Measurements from ENCODE around the gene APOL1.

Gene APOL1

DNA sequence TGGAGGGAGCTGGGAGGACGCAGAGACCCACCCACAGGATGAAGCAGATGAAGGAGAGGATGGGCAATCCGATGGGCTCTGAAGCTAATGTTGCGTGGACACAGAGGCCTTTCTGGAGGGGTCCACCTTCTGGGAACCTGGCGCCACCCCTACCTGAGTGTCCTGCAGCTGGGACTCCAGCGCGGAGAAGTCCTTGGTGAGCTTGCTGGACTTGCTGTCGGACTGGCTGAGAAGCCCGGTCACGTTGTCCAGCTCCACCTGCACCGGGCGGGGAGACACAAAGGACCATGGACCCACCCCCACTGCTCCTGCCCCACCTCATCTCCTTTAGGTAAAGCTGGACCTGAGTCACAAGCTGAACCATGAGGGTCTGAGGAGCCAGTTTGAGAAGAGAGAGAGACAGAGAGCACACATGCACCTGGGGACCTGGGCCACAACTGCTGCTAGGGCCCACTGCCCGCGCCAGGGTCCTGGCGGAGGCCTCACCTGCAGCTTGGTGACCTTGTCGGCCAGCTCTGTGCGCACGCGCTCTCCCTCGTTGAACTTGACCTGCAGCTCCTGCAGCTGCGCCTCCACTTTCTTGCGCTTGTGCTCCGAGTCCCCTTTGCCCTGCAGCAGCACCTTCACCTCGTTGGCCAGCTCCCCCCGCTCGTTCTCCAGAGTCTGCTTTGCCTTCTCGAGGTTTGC, 40.8 kb downstream of the APOL1 start:
- no peak for DNase-seq

- DNase-seq = no peak
Measured at GRCh38 chr22:36294293-36294620, 41.3 kb downstream of the APOL1 start.

DNA sequence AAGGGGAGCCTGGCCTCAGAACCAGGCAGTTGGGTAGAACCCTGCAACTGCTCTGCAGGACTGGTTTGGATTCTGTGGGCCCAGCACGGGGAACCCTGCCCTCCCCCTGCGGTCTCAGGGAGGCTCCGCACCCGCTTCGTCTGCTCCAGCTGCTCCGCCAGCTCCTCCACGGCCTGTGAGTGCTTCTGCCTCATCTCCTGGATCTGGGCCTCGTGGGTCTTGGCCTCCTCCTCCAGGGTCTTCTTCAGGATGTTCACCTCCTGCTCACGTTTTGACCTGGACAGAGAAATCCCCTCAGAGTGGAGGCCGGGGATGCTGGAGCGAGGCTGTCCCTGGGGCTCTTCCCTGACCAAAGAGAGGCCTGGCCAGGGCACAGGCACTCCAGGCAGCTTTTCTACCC, 41.9 kb downstream of the APOL1 start:
- DNase-seq = no peak

- no peak for DNase-seq
Measured at GRCh38 chr22:36295247-36295646, 42.3 kb downstream of the APOL1 start.

DNA sequence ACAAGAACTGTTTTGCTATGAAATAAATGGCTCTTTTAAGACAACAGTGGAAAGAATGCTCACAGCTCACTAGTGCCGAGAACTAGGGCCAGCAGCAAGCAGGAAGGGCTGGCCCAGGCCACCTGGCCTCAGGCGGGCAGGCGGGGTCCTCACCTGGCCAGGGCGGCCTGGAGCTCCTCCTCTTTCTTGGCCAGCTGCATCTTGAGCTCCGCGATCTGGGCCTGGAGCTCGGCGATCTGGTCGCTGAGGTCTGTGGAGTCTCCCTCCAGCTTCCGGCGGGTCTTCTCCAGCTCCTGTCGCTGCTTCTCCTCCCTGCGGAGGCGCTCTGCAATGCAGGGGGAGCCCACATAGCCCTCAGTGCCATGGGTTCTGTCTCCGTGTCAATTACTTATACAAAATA, 43.8 kb downstream of the APOL1 start:
- no peak for DNase-seq

DNA sequence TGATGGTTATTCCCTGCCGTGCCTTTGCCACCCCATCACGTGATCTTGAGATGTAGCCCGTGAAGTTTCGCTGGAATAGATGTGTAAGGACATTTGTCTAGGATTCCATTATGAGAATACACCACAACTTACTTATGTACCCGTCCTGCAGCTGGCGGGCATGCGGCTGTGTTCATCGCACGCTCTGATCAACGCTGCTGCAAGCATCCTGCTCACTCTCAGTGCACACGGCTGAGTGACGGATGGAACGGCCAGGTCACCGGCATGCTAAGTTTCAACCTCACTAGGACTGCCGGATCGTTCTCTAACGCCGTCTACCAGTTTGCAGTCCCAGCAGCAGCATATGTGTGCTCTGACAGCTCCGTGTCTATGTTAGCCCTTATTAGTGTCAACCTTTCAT, 44.6 kb downstream of the APOL1 start:
- DNase-seq = no peak

GRCh38 chr22:36298118-36298517, 45.2 kb downstream of the APOL1 start:
- DNase-seq = no peak

- no peak for DNase-seq
Measured at GRCh38 chr22:36298601-36299000, 45.7 kb downstream of the APOL1 start.

GRCh38 chr22:36299295-36299694, 46.4 kb downstream of the APOL1 start:
- DNase-seq = no peak

DNA sequence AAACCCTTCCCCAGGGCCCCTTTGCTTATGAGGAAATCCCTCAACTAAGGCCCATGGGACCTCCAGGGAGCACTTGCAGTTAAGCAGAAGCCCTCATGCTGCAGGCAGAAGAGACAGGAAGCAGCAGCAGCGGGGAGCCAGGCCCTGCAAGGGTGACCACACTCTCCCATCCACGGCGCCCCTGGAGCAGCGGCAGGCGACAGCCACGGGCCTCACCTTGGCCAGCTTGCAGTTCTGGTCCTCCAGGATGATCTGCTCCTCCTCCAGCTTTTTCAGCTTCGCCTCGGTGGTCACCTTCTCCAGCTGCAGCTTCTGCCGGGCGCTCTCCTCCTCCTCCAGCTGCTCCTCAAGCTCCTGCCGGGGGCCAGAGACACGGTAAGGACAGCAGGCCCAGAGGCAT, 47.0 kb downstream of the APOL1 start:
- no peak for DNase-seq

DNA sequence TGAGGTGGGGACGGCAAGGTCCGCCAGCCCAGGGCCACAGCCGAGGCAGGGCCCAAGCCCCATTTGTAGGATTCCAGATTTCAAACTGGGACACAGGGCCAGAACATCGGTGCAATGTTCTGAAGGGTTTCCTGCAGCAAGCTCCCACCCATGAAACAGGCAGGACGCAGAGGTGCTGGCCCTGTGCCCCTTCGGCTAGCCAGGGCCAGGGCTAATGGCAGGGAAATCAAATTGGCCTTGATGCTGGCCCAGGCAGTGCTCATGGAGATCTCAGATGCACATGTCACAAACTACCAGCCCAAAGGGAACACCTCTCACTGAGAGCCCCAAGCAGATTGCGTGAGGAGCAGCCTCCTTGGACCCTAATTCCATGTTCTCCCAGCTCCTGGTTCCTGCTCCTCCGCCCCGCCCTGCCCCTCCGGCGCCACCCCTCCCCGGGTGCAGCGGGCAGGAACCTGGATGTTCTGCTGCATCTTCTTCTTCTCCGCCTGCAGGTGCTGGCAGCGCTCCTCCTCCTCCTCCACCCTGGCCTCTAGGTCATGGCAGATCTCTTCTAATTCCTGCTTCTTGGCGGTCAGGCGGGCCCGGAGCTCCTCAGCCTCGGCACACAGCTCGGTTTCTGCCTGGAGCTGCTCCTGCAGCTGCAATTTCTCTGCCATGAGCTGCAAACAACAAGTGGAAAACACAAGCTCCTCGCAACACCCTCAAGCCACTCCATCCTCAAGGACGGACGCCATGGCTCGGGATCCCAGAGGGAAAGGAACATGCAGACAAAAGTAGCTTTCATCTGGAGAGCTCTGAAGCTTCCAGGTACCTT, 47.7 kb downstream of the APOL1 start:
- DNase-seq = no peak

DNA sequence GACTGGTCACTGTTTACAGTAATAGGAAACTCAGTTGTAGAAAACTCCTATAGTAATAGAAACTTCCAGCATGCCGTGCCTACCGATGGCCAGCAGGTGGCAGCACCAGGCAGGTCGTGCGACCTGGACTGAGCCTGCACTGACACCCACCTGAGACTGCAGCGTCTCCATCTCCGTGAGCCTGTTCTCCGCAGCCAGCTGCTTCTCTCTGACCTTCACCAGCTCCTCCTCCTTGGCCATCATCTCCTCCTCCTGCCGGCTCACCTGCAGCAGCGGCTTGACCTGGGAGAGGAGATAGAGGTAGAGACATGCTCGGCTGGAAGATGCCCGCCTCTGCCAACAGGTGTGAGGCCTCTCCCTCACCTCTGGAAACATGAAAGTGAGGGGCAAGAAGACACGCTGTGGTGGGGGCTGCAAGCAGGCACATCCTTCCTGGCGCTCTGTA, 48.5 kb downstream of the APOL1 start:
- DNase-seq = peak; percentile 81 to 83

DNA sequence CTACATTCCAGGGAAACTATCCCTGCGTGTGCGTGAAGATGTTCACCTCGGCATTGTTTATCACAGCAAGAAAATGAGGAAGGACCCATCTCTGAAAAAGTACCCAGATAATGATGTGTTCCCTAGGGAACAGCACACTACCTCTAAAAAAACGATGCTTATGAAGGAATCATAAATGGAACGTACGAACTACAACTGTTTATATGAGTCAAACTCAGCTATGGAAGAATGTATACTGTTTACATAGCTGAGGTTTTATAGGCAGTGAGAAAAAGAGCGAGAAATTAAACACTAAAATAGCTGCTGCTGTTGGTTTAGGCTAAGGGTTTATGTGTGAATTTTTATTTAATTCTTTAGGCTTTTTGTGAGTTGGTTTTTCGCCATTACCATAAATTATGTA, 48.9 kb downstream of the APOL1 start:
- DNase-seq = no peak

GRCh38 chr22:36302439-36303114, 49.6 kb downstream of the APOL1 start:
- no peak for DNase-seq

GRCh38 chr22:36303115-36303467, 50.2 kb downstream of the APOL1 start:
- no peak for DNase-seq

- no peak for DNase-seq
Measured at GRCh38 chr22:36303874-36304273, 50.9 kb downstream of the APOL1 start.

DNA sequence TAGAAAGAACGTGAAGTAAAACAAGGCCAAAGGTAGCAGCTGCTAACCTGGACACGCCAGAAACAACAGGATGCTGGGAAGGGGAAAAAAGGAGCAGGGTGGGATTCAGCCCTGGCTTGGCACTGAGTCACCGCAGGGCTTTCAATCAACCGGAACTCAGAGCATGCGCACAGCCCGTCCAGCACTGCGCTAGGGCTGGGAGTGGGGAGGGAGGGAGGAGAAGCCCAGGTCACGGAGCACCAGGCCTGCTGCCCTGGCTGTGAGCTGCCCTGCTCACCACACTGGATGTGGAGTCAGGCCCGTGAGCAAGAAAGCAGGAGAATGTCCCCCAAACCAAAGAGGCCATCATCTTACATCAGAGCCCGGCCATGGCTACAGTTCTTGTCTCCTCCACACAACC, 51.5 kb downstream of the APOL1 start:
- DNase-seq = no peak

- DNase-seq = no peak
Measured at GRCh38 chr22:36305813-36306212, 52.9 kb downstream of the APOL1 start.

GRCh38 chr22:36306227-36306626, 53.3 kb downstream of the APOL1 start:
- DNase-seq = no peak

- DNase-seq = no peak
Measured at GRCh38 chr22:36308880-36309279, 55.9 kb downstream of the APOL1 start.

GRCh38 chr22:36311386-36312085, 58.6 kb downstream of the APOL1 start:
- DNase-seq = no peak

DNA sequence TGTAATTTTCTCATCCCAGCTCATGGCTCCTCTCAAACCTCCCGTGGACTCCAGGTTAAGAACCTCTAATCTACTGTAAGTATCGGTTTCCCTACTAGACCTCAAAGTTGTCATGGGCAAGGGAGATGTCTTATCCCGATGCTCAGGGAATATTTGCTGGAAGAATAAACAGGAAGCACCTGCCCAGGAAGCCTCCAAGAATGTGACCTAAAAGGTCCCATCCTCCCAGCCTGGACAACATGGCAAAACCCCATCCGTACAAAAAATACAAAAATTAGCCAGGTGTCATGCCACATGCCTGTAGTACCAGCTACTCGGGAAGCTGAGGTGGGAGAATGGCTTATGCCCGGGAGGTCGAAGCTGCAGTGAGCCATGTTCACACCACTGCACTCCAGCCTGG, 62.4 kb downstream of the APOL1 start:
- DNase-seq = no peak

DNA sequence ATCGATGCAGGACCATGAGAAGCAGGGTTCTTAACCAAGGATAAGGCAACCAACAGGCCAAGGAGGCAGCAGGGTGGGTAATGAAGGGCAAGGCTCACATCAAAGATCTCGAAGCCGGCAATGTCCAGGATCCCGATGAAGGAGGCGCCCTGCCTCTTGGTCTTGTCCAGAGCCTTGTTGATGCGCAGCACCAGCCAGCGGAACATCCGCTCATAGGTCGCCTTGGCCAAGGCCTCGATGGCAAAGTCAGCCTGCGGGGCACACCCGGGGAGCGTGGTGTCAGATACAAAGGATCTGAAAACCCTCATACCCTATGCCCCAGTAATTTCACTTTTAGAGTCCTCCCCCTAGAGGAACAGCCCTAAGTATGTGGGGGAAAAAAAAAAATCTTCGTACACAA, 63.5 kb downstream of the APOL1 start:
- DNase-seq = no peak

Measured in CD4-positive, alpha-beta T cell treated with Interleukin-4 for 1 hour (primary cell).